HG03575 (cell line): Measurements from ENCODE around the gene AP3B2.
"Not testable (repeated sequence)": the region's sequence is repeated elsewhere in the genome, so short reads cannot be mapped to it uniquely, and the experiment has no call there.

Experiments
- ATAC-seq: cut with Tn5 transposase; IDR thresholded peaks from one replicate; pipeline ENCODE4 v1.9.1; 2021; ENCODE audit not compliant: unreplicated experiment, insufficient number of reproducible peaks, low FRiP score; ENCODE audit errors: extremely low read depth

The AP3B2 gene

GRCh38 chr15:82655606-82656005, 54.1 kb downstream of the AP3B2 start:
- ATAC-seq = no peak

- ATAC-seq = no peak
These were observed 56.0 kb downstream of the AP3B2 start for GRCh38 chr15:82653483-82654168.

- no peak for ATAC-seq
These were observed 58.0 kb downstream of the AP3B2 start for GRCh38 chr15:82651708-82652107.

- ATAC-seq = no peak
These were observed 59.5 kb downstream of the AP3B2 start for GRCh38 chr15:82650046-82650670.

- no peak for ATAC-seq
These were observed 60.3 kb downstream of the AP3B2 start for GRCh38 chr15:82649226-82649999.

GRCh38 chr15:82648257-82649103, 61.2 kb downstream of the AP3B2 start:
- ATAC-seq = no peak

- no peak for ATAC-seq
These were observed 61.8 kb downstream of the AP3B2 start for GRCh38 chr15:82647835-82648256.

GRCh38 chr15:82647045-82647834, 62.4 kb downstream of the AP3B2 start, which contains the start of gene CPEB1:
Gene CPEB1 (minus strand): TSS chr15:82647363. CDS start chr15:82628459, 18,904 bp downstream.
- no peak for ATAC-seq

- ATAC-seq = no peak
These were observed 63.2 kb downstream of the AP3B2 start for GRCh38 chr15:82646250-82647044.

GRCh38 chr15:82644967-82645852, 64.5 kb downstream of the AP3B2 start:
- not testable (repeated sequence) for ATAC-seq

- no peak for ATAC-seq
These were observed 65.7 kb downstream of the AP3B2 start for GRCh38 chr15:82643992-82644391.

GRCh38 chr15:82642656-82643055, 67.0 kb downstream of the AP3B2 start:
- ATAC-seq = no peak

- no peak for ATAC-seq
These were observed 68.4 kb downstream of the AP3B2 start for GRCh38 chr15:82641129-82641798.

GRCh38 chr15:82640672-82641071, 69.0 kb downstream of the AP3B2 start:
- ATAC-seq = no peak

GRCh38 chr15:82635798-82636197, 73.9 kb downstream of the AP3B2 start:
- no peak for ATAC-seq

- no peak for ATAC-seq
These were observed 79.6 kb downstream of the AP3B2 start for GRCh38 chr15:82630033-82630432.
